AML-193 (cell line): Measurements from ENCODE around the gene SH3PXD2A.
A peak's percentile ranks its signal among the peaks of the same experiment; 100 is the strongest.

Experiments
- DNase-seq, 2 experiments: peaks; one replicate each; lab custom pipeline; 2025; lab: John Stamatoyannopoulos, UW

Gene SH3PXD2A

DNA sequence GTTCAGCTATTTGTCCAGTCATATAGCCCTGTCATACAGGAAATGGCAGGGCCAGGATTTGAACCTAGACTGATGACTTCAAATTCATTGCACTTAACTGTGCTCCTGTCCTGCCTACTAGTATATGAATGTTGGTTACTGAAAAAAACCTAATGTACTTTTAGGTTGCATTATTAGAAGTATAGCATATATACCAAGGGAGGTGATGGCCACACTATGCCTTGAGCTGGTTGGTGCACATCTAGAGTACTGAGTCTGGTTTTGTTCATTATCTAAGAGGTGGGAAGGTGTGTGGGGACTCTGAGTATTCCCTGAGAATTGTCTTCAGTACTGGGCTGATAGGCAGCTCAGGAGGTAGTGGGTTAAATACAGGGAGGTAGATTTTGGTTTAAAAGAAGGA, 273.9 kb downstream of the SH3PXD2A start:
- no peak for DNase-seq

DNA sequence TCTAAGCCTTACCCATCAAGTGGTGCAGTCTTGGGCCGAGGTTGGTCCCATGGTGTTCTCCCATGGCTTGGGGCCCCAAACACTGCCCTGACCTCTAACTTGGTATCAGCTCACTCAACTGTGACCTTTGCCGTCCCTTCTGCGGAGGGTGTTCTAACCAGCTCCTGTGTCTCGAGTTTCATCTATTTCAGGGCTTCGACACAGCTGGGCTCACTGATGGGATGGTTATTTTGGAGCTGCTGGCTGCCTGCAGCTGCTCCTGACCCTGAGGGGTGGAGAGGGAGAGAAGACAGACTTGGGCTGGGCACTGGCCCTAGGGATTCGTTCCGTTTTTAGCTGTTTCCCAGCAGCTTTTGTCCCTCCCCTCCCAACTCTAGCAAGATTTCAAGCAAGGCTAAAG, 274.9 kb downstream of the SH3PXD2A start:
- no peak for DNase-seq

DNA sequence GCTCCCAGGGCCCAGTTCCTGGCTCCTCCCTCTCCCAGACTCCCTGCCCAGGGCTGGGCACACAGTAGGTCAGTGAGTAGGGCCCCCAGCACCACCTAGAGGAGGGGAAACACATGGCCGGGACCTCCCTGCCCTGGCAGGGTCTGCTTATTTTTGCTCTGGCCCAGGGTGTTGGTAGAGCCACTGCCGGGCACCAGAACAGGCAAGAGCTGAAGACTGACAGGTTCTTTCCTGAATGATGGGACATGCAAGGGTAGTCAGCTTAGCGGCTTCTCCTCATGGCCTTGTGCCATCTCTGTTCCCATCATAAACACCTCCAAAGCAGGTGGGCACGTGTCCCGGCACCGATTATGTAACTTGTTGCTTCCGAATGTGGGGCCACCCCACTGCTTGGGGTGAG, 275.4 kb downstream of the SH3PXD2A start:
- no peak for DNase-seq

DNA sequence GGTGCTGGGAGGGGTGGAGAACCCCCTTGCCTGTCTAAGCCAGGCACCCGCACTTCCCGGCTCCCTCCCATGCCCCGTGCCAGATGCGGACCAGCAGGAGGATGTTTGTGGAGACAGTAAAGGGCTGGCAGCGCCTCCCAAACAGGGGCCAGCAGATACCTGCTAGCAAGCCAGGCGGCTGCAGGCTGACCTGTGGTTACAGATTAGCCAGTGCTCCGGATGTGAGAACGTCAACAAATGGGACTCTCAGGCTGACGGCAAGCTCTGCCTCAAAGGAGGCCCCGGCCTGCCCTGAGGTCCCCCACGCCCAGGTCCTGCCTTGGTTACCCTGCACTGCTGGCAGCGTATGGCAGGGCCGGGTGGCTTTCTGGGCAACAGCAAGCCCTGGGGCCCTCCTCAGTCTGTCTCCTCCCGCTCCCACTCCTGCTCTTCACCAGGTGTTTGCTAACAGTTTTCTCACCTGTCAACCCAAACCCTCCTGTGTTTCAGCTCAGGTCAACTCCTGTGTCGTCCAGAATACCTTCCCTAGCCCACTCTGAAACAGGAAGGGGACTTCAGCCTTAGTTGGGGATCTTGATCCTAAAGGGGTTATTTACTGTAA, 276.5 kb downstream of the SH3PXD2A start:
- DNase-seq = no peak

DNA sequence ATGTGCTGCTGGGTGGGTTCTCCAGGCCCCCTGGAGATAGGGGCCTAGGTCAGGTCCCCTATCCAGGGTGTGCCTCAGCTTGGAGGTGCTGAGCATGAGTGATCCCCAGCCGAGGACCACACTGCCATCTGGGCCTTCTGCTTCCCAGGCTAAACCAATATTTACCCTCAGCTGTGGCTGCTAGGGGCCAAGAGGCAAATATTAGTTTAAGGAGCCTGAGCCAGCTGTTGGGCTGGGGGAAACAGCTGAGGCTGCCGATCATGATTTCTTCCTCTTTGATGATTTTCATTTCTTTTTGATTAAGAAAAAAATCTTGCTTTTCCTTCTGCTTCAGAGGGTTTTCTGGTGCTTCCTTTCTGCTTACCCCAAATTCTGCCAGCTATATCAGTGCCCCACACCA, 278.5 kb downstream of the SH3PXD2A start:
- no peak for DNase-seq

DNA sequence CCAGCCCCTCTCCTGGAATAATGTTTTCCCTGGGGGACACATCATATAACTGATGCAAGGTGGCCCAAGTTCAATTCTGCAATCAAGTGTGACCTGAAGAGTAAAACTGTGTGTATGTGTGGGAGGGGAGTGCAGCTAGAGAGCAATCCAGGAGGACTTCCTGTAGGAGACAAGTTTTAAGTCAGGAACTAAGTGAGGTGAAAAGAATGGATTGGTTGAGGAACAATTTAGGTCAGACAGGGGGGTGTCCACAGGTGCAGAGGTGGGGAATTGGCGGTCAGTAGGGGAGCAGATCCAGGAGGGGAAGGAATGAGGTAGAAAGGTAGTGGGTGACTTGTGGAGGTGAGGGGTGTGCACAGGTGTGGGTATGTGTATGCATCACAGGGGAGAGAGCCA, 279.3 kb downstream of the SH3PXD2A start:
- no peak for DNase-seq

DNA sequence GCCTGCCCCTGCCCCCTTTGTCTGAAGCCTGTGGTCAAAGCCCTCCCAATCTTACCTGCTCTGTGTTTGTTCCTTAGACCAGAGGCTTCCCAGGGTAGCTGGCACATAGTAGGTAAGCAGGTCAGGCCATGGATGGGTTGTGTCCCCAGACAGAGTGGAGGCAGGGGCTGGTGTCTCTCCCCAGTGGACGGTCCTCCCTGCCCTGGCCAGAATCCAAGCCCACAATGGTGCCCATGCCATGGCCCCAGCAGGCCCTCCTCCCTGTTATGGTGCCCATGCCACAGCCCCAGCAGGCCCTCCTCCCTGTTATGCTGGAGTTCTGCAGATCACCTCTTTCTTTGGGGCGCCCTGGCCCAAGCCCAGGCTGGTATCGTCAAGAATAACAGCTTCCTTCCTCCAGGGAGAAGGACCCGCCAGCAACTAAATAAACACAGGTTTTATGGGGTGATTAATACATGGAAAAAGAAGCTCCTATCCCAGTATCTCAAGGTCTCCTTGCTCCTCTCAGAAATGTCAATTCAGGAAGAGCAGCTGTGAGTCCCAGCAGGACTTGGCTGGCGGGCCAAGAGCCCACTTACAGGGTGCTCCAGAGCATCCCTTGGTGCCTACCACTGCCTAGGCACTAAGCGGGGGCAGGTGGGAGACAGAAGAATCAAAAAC, 279.8 kb downstream of the SH3PXD2A start:
- no peak for DNase-seq

DNA sequence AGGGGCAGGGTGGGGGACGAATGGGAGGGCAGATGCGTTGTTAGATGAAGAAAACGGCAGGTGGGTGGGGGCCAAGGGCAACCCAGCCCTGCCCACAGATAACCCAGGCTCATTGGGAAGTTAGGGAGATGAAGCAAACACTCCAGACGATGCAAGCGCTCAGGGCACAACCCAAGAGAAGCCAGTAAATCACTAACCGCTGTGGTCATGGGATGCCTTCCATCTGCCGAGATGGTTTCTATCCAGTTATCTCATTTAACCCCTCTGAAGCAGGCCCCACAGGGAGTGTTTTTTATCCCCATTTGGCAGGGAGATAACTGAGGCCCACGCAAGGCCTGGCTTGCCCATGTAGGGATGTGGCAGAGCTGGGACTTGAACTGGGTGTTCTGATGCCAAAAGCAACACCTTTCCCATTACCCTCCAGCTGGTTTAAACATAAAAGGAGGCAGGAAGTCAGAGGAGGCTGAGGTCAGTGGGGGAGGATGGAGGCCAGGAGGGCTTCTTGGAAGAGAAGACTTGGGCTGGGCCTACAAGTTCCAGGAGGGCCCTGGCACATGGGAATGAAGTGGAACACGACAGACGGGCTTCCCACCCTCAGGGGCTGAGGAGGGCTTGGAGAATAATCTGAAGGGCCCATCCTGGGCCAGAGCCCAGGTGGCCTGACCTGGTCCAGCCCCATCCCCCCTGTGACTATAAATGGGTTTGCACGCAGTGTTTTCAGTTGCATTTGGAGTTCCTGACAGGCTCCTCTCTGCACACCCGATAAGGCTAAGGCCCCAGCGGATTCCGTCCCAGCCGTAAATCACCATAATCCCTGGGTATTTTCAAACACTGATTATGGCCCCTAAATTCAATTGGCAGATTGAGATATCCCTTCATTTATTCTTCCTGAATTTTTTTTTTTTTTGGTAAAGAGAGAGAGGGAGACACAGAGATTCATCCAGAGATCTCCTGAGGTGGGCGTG, 281.0 kb downstream of the SH3PXD2A start:
- DNase-seq = no peak

DNA sequence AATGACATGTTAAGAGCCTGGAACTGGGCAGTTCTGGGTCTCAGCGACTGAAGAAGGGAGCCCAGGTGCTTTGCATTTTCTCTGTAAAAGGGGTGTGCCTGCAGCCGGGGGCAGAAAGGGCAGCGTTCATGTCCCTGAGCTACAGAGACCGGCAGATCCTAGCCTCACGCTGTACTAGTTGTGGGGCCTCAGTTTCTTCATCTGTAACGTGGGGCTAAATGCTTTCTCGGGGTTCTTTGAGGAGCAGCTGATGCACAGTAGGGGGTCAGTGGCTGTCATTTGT, 282.2 kb downstream of the SH3PXD2A start:
- DNase-seq = no peak

DNA sequence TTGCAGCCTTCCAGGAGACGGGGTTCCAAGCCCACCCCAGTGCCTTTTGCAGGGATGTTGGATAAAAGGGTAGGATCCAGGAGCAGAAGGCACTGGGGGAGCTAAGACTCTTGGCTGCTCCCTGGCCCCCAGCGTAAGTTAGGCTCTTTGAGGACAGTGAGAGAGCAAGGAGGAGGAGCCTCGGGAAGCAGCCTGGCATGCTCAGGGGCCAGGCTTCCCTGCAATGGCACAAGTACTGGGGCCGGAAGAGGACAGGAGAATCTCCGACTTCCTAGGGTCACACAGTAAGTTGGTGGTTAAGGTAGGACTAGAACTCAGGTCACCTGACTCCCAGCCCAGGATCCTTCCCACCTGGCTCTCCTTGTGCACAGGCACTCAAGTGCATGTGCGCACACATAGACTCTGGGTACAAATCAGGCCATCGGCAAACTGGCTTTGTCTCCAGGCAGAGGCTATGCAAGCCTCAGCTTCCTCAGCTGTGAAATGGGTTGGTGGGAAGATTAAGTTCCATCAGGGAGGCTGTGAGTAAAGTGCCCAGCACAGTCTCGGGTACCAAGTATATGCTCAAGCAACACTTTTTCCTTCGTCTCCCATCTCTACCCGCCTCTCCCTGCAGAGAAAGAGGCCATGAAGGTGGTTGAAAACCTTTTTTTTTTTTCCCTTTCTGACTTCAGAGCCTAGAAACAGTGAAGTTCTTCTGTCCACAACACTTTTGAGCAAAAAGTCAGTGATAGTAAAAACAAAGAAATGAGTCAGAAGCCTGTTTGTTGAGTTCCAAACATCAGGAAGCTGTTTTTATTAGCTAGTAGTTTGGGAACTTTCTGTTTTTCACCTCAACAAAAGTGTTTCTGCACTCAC, 282.8 kb downstream of the SH3PXD2A start:
- DNase-seq = no peak

DNA sequence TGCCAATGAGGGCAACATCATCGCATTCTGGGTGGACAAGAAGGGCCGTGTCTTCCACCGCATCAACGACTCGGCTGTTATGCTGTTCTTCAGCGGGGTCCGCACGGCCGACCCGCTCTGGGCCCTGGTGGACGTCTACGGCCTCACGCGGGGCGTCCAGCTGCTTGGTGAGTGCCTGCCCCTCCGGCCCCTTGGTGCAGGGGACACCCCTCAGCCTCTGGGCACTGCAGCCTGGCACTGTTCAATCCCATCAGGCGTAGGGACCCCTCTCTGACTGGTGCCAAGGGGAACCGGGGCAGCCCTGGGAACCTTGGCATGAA, 283.8 kb downstream of the SH3PXD2A start:
- DNase-seq = no peak

DNA sequence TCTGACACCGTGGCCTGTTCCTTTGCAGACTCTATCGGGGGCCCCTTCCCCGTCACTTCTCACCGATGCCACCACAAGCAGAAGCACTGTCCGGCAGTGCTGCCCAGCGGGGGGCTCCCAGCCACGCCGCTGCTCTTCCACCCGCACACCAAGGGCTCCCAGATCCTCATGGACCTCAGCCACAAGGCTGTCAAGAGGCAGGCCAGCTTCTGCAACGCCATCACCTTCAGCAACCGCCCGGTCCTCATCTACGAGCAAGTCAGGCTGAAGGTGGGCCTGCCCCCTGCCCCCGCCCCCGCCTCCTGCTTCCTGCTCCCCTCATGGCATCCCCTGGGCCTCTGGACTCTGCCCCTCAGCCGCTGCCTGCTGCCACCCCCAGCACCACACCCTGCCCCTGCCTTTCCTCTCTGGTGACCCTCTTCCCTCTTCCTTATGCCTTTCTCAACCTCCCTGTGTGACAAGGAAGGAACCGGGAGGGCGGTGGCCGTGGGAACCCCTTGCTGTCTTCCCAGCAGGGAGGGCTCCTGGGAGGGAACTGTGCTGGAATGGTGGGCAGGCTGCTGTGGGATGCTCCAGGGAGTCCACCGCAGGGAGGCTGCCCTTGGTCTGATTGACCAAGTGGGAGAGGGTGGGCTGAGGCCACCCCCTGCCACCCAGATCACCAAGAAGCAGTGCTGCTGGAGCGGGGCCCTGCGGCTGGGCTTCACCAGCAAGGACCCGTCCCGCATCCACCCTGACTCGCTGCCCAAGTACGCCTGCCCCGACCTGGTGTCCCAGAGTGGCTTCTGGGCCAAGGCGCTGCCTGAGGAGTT, 284.3 kb downstream of the SH3PXD2A start:
- no peak for DNase-seq

DNA sequence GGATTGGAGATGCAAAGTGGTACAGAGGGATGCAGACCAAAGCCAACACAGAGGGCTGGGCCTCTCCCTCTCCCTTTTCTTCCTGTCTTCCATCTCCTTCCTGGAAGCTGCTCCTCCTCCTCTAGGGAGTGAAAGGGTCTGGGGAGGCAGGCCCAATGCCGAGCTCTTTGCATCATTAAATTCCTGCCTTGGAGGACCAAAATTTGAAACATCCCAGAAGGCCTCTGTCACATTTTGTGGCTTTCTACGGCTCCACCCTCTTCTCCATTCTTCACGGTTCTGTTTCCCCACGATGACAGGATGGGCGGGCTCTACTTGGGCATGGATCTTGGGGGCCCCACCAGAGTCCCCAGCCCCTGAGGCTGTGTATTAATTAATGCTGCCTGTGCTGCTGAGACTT, 285.5 kb downstream of the SH3PXD2A start:
- no peak for DNase-seq

DNA sequence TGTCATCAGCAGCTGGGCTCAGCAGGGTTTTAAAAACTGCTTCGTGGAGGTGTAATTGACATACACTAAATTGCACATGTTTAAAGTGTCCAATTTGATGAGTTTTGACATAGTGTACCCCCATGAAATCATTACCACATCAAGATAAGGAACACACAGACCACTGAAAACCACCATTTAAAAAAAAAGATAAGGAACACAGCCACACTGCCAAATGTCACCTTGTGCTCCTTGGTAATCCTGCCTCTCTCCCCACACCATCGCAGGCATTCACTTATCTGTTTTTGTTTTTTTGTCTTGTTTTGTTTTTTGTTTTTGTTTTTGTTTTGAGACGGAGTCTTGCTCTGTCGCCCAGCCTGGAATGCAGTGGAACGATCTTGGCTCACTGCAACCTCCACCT, 286.9 kb downstream of the SH3PXD2A start:
- no peak for DNase-seq

DNA sequence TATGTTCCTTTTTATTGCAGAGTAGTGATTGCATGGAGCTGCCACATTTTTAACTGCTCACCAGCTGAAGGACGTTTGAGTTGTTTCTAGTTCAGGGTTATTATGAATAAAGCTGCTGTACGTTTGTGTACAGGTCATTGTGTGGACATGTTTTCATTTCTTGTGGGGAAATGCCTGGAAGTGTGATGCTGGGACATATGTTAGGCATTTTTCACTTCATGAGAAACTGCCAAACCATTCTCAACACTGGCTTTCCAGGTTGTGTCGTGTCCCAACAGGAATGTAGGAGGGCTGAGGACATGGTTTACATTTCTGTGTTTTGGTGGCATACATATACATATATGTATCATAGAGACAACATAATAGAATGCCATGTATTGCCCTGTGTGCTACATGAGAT, 288.8 kb downstream of the SH3PXD2A start:
- no peak for DNase-seq

DNA sequence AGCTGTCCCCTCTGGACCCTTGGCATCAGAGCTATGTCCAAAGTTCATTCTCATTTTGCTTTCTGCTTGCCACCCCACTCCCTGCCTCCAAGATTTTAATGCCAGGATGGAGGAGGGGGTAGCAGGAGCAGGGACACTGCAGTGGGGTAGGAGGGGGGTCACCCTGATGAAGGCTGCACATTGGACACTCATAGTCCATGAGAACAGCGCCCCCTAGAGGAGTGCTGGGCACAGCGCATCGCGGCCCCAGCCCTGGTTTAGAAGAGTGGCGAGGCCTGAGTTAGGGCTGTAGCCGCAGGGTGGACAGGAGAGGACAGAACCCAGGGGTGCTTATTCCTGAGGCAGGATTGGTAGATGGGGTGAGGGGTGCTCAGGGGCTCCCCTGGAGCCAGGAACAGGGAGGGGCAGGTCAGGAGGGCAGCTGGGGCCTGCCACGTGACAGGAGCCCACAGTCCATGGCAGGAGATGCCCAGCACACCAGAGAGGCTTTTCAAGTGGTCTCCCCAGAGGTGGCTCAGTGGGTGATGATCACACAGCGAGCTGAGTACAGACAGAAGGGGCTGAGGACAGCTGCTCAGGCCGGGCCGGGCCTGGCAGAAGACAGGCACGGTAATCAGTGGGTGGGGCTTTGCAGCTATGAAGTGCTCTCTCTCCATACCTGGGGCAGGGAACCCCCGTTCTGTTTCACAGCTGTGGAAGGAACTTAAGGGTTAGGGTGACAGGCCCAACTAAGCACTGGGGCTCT, 290.4 kb downstream of the SH3PXD2A start:
- DNase-seq = peak in 1 of 2 experiments; percentile 7

DNA sequence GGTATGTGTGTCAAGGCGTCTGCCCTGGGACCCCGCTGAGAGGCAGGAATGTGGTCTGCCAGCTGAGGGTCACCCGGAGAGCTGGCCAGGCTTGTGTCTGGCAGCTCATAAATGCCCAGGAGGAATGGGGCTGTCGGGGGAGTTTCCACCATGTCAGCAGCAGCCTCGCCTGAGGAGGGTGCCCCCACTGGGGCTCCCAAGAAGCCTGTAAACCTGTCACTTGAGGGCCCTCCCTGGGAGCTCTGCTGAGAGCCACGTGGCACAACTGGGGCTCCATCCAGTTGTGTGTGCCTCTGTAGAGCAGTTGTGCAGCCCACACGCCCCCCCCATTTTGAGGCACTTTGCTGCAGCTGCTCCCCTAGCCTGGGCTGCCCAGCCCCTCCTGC, 291.3 kb downstream of the SH3PXD2A start:
- no peak for DNase-seq

DNA sequence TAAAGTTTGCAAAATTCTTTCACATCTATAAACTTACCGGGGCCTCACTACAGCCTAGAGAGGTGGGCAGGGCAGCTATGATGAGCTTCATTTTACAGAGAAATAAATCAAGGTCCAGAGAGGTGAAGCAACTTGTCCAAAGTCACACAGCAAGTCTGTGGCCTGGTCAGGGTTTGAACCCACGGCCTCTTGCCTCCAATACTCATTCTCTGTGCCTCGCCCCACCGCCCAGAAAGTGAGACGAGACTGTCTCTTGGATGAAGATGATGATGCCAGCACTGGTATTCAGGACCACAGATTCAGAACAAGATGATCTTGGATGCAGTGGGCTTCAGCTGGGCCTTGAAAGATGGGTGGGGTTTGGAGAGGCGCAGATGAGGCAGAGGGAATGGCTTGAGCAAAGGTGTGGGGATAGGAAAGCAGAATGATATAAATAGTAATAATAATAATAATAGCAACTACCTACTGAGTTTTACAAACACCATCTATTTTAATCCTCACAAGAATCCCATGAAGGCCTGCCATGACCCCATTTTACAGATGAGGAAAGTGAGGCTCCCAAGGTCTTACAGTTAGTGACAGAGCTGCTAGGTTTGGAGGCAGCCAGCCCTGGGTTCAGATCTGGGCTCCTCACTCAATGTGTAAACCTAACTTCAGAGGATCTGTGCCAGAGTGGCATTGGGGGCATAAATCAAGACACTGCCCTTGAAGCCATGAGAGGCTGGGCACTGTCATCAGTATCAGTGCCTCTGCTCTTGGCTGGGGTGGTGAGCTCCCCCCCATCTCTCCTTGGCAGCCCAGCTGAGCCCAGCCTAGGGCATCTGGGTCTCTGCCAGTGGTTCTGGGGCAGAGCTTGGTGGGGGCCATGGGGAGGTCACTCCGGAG, 291.9 kb downstream of the SH3PXD2A start:
- no peak for DNase-seq

DNA sequence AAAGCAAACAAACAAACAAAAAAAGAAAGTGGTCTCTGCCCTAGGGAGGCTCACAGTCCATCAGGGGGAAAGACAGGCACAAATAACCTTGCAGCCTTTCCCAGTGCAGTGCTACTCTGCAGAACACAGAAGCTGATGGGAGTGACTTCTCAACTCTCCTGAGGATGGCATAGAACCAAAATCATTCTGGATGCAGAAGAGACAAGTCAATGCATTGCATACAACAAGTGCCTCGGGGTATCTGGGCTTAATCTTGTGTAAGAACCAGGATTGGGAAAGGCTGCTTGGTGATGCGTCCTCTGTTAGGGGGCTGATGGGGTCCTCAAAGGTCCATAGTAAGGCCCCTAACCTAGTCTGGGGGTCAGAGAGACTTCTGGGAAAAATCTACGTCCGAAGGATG, 293.0 kb downstream of the SH3PXD2A start:
- DNase-seq = no peak

DNA sequence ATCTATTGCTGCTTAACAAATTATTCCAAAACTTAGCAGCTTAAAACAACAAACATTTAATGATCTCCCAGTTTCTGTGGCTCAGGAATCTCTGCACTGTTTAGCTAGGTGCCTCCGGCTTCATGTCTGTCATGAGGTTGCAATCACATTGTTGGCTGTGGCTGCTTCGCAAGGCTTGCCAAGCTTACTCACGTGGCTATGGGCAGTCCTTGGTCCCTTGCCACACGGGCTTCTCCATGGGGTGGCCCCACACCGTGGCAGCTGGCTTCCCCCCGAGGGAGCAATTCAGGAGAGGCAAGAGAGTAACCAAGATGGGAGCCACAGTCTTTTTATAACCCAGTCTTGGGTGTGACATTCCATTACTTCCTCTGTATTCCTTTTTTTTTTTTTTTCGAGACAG, 294.5 kb downstream of the SH3PXD2A start:
- no peak for DNase-seq
